GM19455 (cell line): ENCODE measurements around the gene POMC.
"Not testable (repeated sequence)": the region's sequence is repeated elsewhere in the genome, so short reads cannot be mapped to it uniquely, and the experiment has no call there.

Experiments used
- ATAC-seq: cut with Tn5 transposase; IDR thresholded peaks from one replicate; pipeline ENCODE4 v1.9.1; 2021; ENCODE audit not compliant: unreplicated experiment

POMC gene

GRCh38 chr2:25168256-25169072 is at the start of gene POMC:
Gene POMC (minus strand): TSS chr2:25168580. CDS start chr2:25164772, 3,808 bp downstream.
- ATAC-seq: no peak

- ATAC-seq: no peak
Observed at GRCh38 chr2:25218100-25218499, 49.7 kb upstream of the POMC start.

- peak; percentile 71 for ATAC-seq
Observed at GRCh38 chr2:25215948-25216679, 47.7 kb upstream of the POMC start.

GRCh38 chr2:25215232-25215631 is 46.9 kb upstream of the POMC start:
- no peak for ATAC-seq

- ATAC-seq: no peak
Observed at GRCh38 chr2:25213229-25213628, 44.8 kb upstream of the POMC start.

- ATAC-seq: not testable (repeated sequence)
Observed at GRCh38 chr2:25210923-25211322, 42.5 kb upstream of the POMC start.

GRCh38 chr2:25207078-25207545 is 38.7 kb upstream of the POMC start:
- ATAC-seq: no peak

- ATAC-seq: peak; percentile 55
Observed at GRCh38 chr2:25204190-25204838, 35.9 kb upstream of the POMC start.

GRCh38 chr2:25202275-25202674 is 33.9 kb upstream of the POMC start:
- no peak for ATAC-seq

GRCh38 chr2:25201794-25202193 is 33.4 kb upstream of the POMC start:
- ATAC-seq: no peak

GRCh38 chr2:25201265-25201664 is 32.9 kb upstream of the POMC start:
- ATAC-seq: no peak

GRCh38 chr2:25198576-25198975 is 30.2 kb upstream of the POMC start:
- ATAC-seq: no peak

GRCh38 chr2:25198209-25198525 is 29.8 kb upstream of the POMC start:
- no peak for ATAC-seq

- no peak for ATAC-seq
Observed at GRCh38 chr2:25197336-25198208, 29.2 kb upstream of the POMC start.

GRCh38 chr2:25194576-25195122 is 26.3 kb upstream of the POMC start:
- no peak for ATAC-seq

GRCh38 chr2:25190536-25190935 is 22.2 kb upstream of the POMC start:
- ATAC-seq: no peak

GRCh38 chr2:25188405-25188804 is 20.0 kb upstream of the POMC start:
- ATAC-seq: no peak

GRCh38 chr2:25187729-25188350 is 19.5 kb upstream of the POMC start:
- ATAC-seq: no peak

GRCh38 chr2:25184254-25184653 is 15.9 kb upstream of the POMC start:
- ATAC-seq: no peak

- ATAC-seq: no peak
Observed at GRCh38 chr2:25178976-25179375, 10.6 kb upstream of the POMC start.
